ENCODE results near the gene CCR2.

The CCR2 gene

GRCh38 chr3:46359733-46360493, 6.0 kb downstream of the CCR2 start:
- peak; percentile 76 for ATAC-seq (replicated peaks; ENCODE audit: extremely low read depth, poor library complexity, severe bottlenecking)
- H3K27me3 Mint-ChIP-seq: no peaks in the 10 kb centered on the region
- DNase-seq (ENCODE audit: low spot score in 2 of 2): no peak
- H3K4me3 Mint-ChIP-seq: peak overlapping the region; percentile 31
- H3K27ac Mint-ChIP-seq (ENCODE audit: low read depth): peak overlapping the region; percentile 90
- H3K36me3 Mint-ChIP-seq (ENCODE audit: insufficient read depth): peaks cover 10% of the 10 kb centered on the region
- no peaks in the 10 kb centered on the region for H3K9me3 Mint-ChIP-seq
- peaks cover 66% of the 10 kb centered on the region for H3K4me1 Mint-ChIP-seq

- ATAC-seq (replicated peaks; ENCODE audit: extremely low read depth, poor library complexity, severe bottlenecking): peak; percentile 42
- H3K27me3 Mint-ChIP-seq: no peaks in the 10 kb centered on the region
Observed at GRCh38 chr3:46360907-46361306, 7.0 kb downstream of the CCR2 start.

GRCh38 chr3:46361408-46362283, 7.7 kb downstream of the CCR2 start:
- ATAC-seq (replicated peaks; ENCODE audit: extremely low read depth, poor library complexity, severe bottlenecking): peak; percentile 34

More at GRCh38 chr3:46360907-46361306, 7.0 kb downstream of the CCR2 start:
- Mint-ChIP-seq H3K27ac (ENCODE audit: low read depth) (peak overlapping the region; percentile 90), H3K4me1 (peaks cover 64% of the 10 kb centered on the region), H3K9me3 (no peaks in the 10 kb centered on the region), H3K4me3 (peak overlapping the region; percentile 28), H3K36me3 (ENCODE audit: insufficient read depth) (peaks cover 10% of the 10 kb centered on the region)
- no peak for DNase-seq (ENCODE audit: low spot score in 2 of 2)

GRCh38 chr3:46365041-46365440, 11.1 kb downstream of the CCR2 start:
- H3K36me3 Mint-ChIP-seq (ENCODE audit: insufficient read depth): peaks cover 11% of the 10 kb centered on the region
- no peak for ATAC-seq (replicated peaks; ENCODE audit: extremely low read depth, poor library complexity, severe bottlenecking)
- H3K4me1 Mint-ChIP-seq: peaks cover 71% of the 10 kb centered on the region
- H3K9me3 Mint-ChIP-seq: no peaks in the 10 kb centered on the region
- no peak overlapping the region for H3K27ac Mint-ChIP-seq (ENCODE audit: low read depth)
- no peaks in the 10 kb centered on the region for H3K27me3 Mint-ChIP-seq
- H3K4me3 Mint-ChIP-seq: no peak overlapping the region
- DNase-seq (ENCODE audit: low spot score in 2 of 2): no peak

More at GRCh38 chr3:46361408-46362283, 7.7 kb downstream of the CCR2 start:
- H3K27ac Mint-ChIP-seq (ENCODE audit: low read depth): peak overlapping the region; percentile 90
- H3K4me1 Mint-ChIP-seq: peaks cover 67% of the 10 kb centered on the region
- no peak for DNase-seq (ENCODE audit: low spot score in 2 of 2)
- H3K9me3 Mint-ChIP-seq: no peaks in the 10 kb centered on the region
- peak overlapping the region; percentile 28 for H3K4me3 Mint-ChIP-seq
- peaks cover 10% of the 10 kb centered on the region for H3K36me3 Mint-ChIP-seq (ENCODE audit: insufficient read depth)
- H3K27me3 Mint-ChIP-seq: no peaks in the 10 kb centered on the region

- ATAC-seq (replicated peaks; ENCODE audit: extremely low read depth, poor library complexity, severe bottlenecking) (no peak), DNase-seq (ENCODE audit: low spot score in 2 of 2) (no peak)
- H3K27ac Mint-ChIP-seq (ENCODE audit: low read depth): peak overlapping the region; percentile 86
- peak overlapping the region; percentile 38 for H3K4me3 Mint-ChIP-seq
- peaks cover 11% of the 10 kb centered on the region for H3K36me3 Mint-ChIP-seq (ENCODE audit: insufficient read depth)
- H3K9me3 Mint-ChIP-seq: no peaks in the 10 kb centered on the region
- peaks cover 71% of the 10 kb centered on the region for H3K4me1 Mint-ChIP-seq
- H3K27me3 Mint-ChIP-seq: no peaks in the 10 kb centered on the region
Observed at GRCh38 chr3:46365737-46366524, 12.0 kb downstream of the CCR2 start.

- H3K27me3 Mint-ChIP-seq: no peaks in the 10 kb centered on the region
- peaks cover 58% of the 10 kb centered on the region for H3K4me1 Mint-ChIP-seq
- no peak for DNase-seq (ENCODE audit: low spot score in 2 of 2)
- no peaks in the 10 kb centered on the region for H3K9me3 Mint-ChIP-seq
- no peak for ATAC-seq (replicated peaks; ENCODE audit: extremely low read depth, poor library complexity, severe bottlenecking)
- H3K36me3 Mint-ChIP-seq (ENCODE audit: insufficient read depth): peaks cover 11% of the 10 kb centered on the region
- peak overlapping the region; percentile 81 for H3K4me3 Mint-ChIP-seq
- H3K27ac Mint-ChIP-seq (ENCODE audit: low read depth): peak overlapping the region; percentile 56
Observed at GRCh38 chr3:46367811-46368210, 13.9 kb downstream of the CCR2 start.

GRCh38 chr3:46368569-46368968, 14.7 kb downstream of the CCR2 start:
- Mint-ChIP-seq H3K27ac (ENCODE audit: low read depth) (peak overlapping the region; percentile 56), H3K36me3 (ENCODE audit: insufficient read depth) (peaks cover 17% of the 10 kb centered on the region), H3K4me1 (peaks cover 66% of the 10 kb centered on the region), H3K27me3 (no peaks in the 10 kb centered on the region), H3K4me3 (peak overlapping the region; percentile 81), H3K9me3 (no peaks in the 10 kb centered on the region)
- ATAC-seq (replicated peaks; ENCODE audit: extremely low read depth, poor library complexity, severe bottlenecking) (peak; percentile 75), DNase-seq (ENCODE audit: low spot score in 2 of 2) (peak; percentile 51 to 72)

- Mint-ChIP-seq H3K9me3 (no peaks in the 10 kb centered on the region), H3K4me3 (peak overlapping the region; percentile 81), H3K27ac (ENCODE audit: low read depth) (peak overlapping the region; percentile 56), H3K36me3 (ENCODE audit: insufficient read depth) (peaks cover 23% of the 10 kb centered on the region), H3K4me1 (peaks cover 72% of the 10 kb centered on the region), H3K27me3 (no peaks in the 10 kb centered on the region)
- no peak for DNase-seq (ENCODE audit: low spot score in 2 of 2)
- no peak for ATAC-seq (replicated peaks; ENCODE audit: extremely low read depth, poor library complexity, severe bottlenecking)
Observed at GRCh38 chr3:46369151-46369550, 15.2 kb downstream of the CCR2 start.

- Mint-ChIP-seq H3K27ac (ENCODE audit: low read depth) (peak overlapping the region; percentile 56), H3K9me3 (no peaks in the 10 kb centered on the region), H3K4me3 (peak overlapping the region; percentile 81), H3K4me1 (peaks cover 74% of the 10 kb centered on the region), H3K36me3 (ENCODE audit: insufficient read depth) (peaks cover 27% of the 10 kb centered on the region), H3K27me3 (no peaks in the 10 kb centered on the region)
- DNase-seq (ENCODE audit: low spot score in 2 of 2) (no peak), ATAC-seq (replicated peaks; ENCODE audit: extremely low read depth, poor library complexity, severe bottlenecking) (peak; percentile 17)
Observed at GRCh38 chr3:46369675-46370132, 15.8 kb downstream of the CCR2 start.

GRCh38 chr3:46370839-46371518, 17.1 kb downstream of the CCR2 start, which contains the start of gene CCR5:
CCR5 (plus strand) TSS chr3:46370946; CDS start chr3:46372903, 1,957 bp downstream.
- H3K27ac Mint-ChIP-seq (ENCODE audit: low read depth): peak within 1 kb of the TSS; percentile 56
- no peak for DNase-seq (ENCODE audit: low spot score in 2 of 2)
- peaks cover 29% of the 10 kb centered on the region for H3K36me3 Mint-ChIP-seq (ENCODE audit: insufficient read depth)
- H3K9me3 Mint-ChIP-seq: no peaks in the 10 kb centered on the region
- H3K27me3 Mint-ChIP-seq: no peaks in the 10 kb centered on the region
- peak; percentile 70 for ATAC-seq (replicated peaks; ENCODE audit: extremely low read depth, poor library complexity, severe bottlenecking)
- peaks cover 78% of the 10 kb centered on the region for H3K4me1 Mint-ChIP-seq
- peak within 1 kb of the TSS; percentile 81 for H3K4me3 Mint-ChIP-seq

- no peaks in the 10 kb centered on the region for H3K9me3 Mint-ChIP-seq
- peak overlapping the region; percentile 56 for H3K27ac Mint-ChIP-seq (ENCODE audit: low read depth)
- DNase-seq (ENCODE audit: low spot score in 2 of 2) (no peak), ATAC-seq (replicated peaks; ENCODE audit: extremely low read depth, poor library complexity, severe bottlenecking) (no peak)
- peaks cover 73% of the 10 kb centered on the region for H3K4me1 Mint-ChIP-seq
- peaks cover 30% of the 10 kb centered on the region for H3K36me3 Mint-ChIP-seq (ENCODE audit: insufficient read depth)
- no peaks in the 10 kb centered on the region for H3K27me3 Mint-ChIP-seq
- peak overlapping the region; percentile 81 for H3K4me3 Mint-ChIP-seq
Observed at GRCh38 chr3:46371519-46372340, 17.8 kb downstream of the CCR2 start.
